ENCODE measurements around the gene MRPL48.
"Not testable (repeated sequence)": the region's sequence is repeated elsewhere in the genome, so short reads cannot be mapped to it uniquely, and the experiment has no call there.

MRPL48 gene

DNA sequence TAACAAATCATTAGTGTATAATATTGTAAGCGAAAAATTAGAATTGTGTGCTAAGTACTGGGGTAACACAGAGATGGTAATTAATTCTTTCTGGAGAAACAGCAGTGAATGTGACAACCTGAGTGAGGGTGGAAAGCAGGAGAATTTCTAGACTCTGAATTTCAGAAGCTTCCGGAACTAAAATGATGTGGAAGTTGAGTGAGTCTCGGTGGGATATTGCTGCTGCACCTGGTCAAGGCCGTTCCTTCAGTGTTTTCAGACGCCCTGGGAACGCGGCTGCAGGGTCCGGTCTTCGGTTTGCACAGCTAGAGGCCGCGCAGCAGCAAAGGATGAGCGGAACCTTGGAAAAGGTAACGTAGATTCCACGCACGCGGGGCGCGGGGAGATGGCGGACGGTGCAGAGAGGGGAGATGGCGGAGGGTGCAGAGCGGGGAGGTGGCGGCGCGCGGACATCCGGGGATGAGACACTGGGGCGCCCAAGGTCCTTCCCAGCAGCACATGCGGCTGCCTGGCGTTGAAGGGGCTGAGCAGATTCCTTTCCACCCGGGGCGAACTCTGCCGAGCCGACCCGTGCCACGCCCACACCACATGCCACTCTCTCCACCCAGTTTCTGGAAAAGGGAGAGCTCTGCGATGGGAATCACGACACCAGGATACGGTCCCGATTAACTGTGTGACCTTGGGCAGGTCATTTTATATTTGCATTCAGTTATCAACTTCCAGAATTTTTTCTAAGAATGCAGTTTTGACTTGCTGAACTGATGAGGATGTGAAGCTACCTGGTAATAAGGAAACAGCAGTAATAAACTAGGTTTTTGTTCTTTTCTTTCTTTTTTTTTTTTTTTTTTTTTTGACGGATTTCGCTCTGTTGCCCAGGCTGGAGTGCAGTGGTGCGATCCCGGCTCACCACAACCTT, at the start of gene MRPL48:
TSS of gene MRPL48 (plus strand) at position 232 of the 916 bp plus-strand sequence. CDS start at position 330, 98 bp downstream.
- DNase-seq (ENCODE audit: low read depth, low spot score) = peak; percentile 87

DNA sequence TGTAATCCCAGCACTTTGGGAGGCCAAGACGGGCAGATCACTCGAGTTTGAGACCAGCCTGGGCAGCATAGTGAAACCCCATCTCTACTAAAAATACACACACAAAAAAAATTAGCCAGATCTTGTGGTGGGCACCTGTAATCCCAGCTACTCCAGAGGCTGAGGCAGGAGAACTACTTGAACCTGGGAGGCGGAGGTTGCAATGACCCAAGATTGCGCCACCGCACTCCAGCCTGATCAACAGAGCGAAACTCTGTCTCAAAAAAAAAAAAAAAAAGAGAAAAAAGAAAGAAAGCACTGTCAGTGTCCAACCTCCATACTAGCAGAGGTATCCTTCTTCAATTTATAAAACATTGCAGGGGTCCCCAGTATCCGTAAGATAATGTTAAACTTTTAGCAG, 44.6 kb upstream of the MRPL48 start:
- no peak for DNase-seq (ENCODE audit: low read depth, low spot score)

DNA sequence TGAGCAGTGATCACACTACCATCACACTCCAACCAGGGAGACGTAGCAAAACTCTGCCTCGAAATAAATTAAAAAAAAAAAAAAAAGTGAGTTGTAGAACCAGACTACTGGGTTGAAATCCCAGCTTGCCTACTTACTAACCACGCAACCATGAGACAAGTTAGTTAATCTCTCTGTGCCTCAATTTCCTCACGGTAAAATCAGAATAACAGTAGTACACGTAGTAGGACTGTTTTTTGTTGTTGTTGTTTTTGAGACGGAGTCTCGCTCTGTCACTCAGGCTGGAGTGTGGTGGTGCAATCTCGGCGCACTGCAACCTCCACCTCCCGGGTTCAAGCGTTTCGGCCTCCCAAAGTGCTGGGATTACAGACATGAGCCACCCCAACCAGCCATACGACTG, 41.0 kb upstream of the MRPL48 start:
- no peak for DNase-seq (ENCODE audit: low read depth, low spot score)

DNA sequence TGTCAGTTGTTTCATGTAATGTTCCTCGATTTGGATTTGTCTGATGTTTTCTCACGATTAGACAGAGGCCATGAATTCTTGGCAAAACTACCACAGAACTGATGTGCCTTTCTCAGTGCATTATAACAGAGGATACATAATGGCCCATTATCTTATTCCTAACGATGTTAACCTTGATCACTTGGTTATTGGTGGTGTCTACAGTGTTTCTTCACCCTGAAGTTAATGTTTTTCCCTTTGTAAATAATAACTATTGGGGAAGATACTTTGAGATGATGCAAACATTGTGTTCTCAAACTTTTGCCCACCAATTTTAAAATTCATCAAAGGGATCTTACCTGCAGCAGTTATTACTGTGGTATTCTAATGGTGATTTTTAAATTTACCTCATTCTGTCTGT, 39.9 kb upstream of the MRPL48 start:
- no peak for DNase-seq (ENCODE audit: low read depth, low spot score)

DNA sequence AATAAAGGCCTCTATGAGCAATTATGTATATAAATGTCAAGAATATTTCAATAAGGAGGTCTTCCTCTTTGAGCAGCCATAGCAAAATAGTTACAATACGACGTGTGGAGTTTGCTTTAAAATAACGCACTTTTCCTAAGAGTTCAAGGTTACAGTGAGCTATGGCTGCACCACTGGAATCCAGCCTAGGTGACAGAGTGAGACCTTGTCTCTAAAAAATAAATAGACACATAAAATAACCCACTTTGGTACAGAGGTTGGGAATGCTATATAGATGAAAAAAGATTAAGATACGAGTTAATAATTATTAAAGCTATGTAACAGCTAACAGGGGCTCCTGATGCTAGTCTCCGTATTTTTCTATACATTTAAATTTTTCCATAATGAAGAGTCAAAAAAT, 39.4 kb upstream of the MRPL48 start:
- DNase-seq (ENCODE audit: low read depth, low spot score) = no peak

DNA sequence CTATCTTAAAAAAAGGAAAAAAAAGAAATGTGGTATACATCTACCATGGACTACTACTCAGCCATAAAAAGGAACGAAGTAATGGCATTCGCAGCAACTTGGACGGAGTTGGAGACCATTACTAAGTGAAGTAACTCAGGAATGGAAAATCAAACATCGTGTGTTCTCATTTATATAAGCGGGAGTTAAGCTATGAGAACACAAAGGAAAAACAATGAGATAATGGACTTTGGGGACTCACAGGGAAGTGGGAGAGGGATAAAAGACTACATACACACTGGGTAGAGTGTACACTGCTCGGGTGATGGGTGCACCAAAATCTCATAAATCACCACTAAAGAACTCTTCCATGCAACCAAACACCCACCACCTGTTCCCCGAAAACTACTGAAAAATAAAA, 38.6 kb upstream of the MRPL48 start:
- DNase-seq (ENCODE audit: low read depth, low spot score) = no peak

DNA sequence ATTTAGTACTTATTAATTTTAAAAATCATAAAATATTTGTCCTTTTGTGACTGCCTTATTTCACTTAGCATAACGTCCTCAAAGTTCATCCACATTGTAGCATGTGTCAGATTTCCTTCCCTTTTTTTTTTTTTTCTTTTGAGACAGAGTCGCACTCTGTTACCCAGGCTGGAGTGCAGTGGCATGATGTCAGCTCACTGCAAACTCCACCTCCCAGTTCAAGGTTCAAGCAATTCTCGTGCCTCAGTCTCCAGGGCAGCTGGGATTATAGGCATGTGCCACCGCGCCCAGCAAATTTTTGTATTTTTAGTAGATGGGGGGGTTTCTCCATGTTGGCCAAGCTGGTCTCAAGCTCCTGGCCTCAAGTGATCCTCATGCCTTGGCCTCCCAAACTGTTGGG, 37.4 kb upstream of the MRPL48 start:
- DNase-seq (ENCODE audit: low read depth, low spot score) = no peak

DNA sequence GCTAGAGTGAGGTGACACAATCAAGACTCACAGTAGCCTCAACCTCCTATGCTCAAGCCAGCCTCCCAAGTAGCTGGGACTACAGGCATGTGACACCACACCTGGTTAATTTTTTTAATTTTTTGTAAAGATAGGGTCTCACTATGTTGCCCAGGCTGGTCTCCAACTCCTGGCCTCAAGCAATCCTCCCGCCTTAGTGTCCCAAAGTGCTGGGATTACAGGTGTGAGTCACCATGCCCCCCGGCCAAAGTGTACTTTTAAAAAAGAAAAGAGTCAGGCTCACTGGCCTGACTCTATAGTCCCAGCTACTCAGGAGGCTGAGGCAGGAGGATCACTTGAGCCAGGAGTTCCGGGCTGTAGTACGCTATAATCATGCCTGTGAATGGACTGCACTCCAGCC, 36.8 kb upstream of the MRPL48 start:
- not testable (repeated sequence) for DNase-seq (ENCODE audit: low read depth, low spot score)

DNA sequence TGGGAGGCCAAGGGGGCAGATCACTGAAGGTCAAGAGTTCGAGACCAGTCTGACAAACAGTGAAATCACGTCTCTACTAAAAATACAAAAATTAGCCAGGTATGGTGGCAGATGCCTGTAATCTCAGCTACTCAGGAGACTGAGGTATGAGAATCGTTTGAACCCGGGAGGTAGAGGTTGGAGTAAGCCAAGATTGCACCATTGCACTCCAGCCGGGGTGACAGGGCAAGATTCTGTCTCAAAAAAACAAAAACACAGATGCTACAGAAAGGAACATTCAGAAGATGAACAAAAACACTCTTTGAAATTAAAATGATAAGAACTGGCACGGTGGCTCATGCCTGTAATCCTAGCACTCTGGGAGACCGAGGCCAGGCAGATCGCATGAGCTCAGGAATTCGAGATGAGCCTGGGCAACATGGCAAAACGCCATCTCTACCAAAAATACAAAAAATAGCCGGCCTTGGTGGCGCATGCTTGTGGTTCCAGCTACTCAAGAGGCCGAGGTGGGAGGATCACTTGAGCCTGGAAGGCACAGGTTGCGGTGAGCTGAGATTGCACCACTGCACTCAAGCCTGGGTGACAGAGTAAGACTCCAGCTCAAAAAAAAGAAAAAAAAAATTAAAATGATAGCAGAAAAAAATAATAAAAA, 35.3 kb upstream of the MRPL48 start:
- no peak for DNase-seq (ENCODE audit: low read depth, low spot score)

DNA sequence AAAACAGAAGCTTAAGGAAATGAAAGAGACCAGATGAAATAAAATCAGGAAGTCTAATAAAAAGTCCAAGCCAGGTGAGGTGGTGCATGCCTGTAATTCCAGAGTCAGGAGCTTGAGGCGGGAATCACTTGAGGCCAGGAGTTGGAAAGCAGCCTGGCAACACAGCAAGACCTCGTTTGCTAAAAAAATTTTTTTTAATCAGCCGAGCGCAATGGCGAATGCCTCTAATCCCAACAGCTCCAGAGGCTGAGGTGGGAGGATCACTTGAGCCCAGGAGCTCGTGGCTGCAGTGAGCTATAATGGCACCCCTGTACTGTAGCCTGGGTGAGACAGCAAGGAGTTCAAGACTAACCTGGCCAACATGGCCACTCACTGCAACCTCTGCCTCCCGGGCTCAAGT, 34.8 kb upstream of the MRPL48 start:
- DNase-seq (ENCODE audit: low read depth, low spot score) = no peak

DNA sequence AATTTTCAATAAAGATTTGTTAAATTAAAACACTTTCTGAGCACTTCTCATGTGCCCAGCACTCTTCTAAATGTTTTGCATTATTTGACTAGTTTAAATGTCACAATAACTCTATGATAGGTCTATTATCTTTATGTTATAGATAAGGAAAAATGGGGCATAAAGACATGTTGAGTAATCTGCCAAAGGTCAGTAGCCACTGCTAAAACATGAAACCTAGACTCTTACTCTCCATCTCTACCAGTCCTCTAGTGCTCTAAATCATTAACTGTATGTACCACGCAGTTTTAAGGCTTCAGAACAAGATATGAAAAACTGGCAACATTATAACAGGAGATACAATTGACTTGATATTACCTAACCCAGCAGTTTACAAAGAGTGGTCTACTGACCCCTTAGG, 33.7 kb upstream of the MRPL48 start:
- DNase-seq (ENCODE audit: low read depth, low spot score) = no peak

DNA sequence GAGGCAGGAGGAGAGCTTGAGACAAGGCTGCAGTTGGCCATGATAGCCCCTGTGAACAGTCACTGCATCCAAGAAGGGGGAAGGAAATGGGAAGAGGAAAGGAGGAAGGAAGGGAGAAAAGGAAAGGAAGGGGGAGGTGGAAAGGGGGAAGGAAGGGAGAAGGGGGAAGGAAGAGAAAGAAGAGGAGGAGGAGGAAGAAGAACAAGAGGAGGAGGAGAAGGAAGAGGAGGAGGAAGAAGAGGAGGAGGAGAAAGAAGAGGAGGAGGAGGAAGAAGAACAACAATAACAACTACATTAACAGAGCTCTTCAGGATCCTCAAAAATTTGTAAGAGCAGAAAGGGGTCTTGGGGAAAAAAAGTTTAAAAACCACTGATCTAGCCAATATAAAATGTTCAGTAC, 32.0 kb upstream of the MRPL48 start:
- no peak for DNase-seq (ENCODE audit: low read depth, low spot score)

DNA sequence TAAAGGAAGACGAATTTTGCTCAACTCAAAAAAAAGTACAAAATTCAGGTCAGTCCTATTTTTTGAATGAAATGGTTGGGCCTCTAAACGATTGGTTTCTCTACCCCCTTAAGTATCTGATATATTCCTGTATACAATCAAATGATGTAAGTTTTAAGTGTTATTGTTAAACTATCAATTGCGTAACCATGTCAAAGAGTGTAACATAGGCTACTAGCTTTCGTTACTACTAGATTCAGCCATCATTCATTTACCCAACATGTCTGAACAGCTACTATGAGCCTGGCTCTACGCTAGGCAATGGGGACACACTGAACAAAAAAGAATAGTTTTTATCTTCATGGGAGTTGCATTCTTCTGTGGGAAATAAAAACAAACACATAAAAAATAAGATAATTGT, 30.1 kb upstream of the MRPL48 start:
- DNase-seq (ENCODE audit: low read depth, low spot score) = no peak

DNA sequence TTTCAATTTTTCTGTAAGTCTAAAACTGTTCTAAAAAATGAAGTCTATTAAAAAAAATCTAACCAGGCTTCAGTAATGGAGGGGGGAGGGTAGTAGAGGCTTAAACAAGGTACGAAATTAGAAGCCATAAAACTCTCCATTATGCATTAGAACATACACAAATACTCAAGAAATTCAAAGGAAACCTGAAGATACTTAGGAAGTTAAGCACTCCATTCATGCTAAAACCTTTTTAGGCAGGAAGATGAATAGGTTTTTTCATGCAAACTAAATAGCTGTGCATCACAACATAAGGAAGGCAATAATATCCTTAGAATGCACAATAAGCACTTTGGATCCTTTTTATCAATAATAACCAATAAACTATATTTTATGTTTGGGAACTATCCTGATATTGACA, 29.2 kb upstream of the MRPL48 start:
- DNase-seq (ENCODE audit: low read depth, low spot score) = no peak

DNA sequence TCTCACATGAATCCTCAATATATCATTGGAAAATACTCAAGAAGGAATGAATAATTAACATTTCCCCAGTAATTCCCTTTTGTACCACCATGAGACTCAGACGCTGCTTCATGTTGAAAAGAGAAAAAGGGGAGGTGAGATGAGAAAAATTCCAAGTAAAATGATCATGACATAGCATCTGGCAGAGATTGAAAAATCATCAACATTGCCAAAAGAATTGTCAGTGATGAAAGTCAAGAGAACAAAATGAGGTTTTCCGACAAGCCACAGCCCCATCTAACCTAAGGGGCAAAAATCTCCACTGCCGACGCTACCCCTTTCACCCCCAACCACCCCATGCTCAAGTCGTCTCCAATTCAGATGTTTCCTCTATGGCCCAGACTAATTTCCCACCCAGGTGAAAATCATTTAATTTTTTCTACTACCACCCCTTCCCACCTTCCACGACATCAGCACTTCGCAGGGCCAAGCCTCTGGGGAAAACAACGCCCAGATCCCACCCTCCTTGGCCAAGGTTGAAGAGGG, 28.0 kb upstream of the MRPL48 start:
- DNase-seq (ENCODE audit: low read depth, low spot score) = no peak

DNA sequence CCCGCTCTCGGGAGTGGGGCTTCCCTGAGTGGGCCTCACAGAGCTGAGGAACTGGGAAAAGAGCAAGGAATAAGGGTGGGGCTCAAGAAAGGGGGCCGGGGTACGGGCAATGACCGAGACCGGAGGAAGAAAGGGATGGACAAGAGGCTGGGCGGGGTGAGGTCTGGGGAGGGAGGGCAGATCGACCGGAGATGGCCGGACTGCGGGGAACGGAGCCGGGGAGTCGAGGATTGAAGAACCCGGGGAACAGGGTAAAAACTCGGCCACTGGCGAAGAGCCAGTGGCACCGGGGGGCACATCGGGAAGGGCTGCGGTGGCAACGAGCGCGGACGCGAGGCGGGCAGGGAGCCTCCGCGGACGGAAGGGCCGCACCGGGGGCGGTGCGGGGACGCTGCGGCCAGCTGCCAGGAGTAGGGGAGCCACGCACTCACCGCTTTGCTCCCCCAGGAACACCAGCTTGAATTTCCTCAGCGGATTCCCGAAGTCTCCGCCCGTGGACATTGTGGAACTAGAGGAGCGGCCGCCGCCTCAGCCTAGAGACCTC, 27.5 kb upstream of the MRPL48 start:
- no peak for DNase-seq (ENCODE audit: low read depth, low spot score)

DNA sequence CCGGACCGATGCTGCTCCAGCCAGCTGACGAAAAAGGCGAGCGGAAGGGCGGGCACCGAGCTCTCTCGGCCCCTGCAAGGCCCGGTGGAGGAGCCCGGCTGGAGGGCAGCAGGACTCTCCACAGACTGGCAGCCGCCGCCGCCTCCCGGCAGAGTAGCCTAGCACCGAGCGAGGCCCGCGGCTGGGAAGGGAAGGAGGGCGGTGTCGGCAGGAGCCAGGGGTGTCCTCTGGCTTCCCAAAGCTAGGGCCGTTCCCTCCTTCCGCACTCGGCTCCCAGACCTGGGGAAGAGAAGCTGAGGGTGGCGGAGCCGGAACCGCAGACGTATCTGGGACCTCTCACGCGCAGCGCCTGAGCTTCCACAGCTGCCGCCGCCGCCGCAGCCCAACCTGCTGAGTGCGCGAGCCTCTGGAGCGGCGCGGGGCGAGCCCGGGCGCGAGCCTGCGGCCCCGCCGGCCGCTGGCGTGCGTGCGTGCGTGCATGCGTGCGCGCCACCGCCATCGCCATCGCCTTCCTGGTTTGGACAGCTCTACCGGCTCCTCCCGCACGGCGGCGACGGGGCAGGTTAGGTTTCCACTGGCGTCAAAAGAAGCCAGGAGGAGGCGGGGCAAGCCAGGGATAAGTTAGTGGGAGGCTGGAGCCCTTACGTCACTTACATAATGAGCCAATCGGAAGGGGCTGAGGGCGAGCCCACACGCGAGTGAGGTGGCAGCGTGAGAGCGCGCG, 26.8 kb upstream of the MRPL48 start, which contains the start of gene RAB6A:
TSS of gene RAB6A (minus strand) at position 396 of the 724 bp plus-strand sequence. CDS start 439 bp downstream, outside the sequence.
- DNase-seq (ENCODE audit: low read depth, low spot score) = peak; percentile 100

DNA sequence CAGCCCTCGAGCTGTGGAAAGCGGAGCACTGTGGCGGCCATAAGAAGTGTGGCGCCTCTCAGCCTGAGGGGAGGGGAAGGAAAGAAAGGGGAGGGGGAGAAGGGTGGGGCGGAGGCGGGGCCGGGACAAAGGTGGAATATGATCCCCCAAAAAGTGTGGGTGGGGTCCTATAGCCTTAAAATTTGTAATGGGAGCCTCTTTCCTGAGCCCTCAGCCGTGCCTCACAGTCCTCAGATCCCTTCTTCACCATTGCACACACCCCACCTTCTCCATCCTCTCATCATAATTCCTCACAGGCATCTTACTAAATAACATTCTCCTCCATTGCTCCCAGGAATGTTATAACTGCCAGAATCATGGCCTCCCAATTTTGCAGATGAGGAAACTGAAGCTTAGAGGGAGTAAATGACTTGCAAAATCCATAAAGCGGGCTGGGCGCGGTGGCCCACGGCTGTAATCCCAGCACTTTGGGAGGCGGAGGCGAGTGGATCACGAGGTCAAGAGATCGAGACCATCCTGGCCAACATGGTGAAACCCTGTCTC, 26.2 kb upstream of the MRPL48 start:
- DNase-seq (ENCODE audit: low read depth, low spot score) = no peak

DNA sequence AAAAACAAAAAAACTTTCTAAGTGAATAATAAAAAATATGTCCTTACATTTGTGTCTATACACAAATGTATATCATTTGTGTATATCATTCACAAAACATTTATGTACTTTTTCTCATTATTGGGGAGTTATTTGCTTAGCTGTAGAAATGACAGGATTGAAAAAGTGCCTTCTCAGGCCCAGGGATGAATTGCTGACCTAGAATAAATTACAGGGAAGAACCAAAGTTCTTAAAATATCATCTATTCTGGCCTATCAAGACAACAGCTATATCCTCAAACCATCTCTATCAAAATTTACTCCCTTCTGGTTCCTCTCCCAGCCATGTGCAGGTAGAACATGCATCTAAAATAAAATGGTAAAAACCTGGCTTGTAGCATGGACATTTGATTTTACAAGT, 24.9 kb upstream of the MRPL48 start:
- DNase-seq (ENCODE audit: low read depth, low spot score) = no peak

DNA sequence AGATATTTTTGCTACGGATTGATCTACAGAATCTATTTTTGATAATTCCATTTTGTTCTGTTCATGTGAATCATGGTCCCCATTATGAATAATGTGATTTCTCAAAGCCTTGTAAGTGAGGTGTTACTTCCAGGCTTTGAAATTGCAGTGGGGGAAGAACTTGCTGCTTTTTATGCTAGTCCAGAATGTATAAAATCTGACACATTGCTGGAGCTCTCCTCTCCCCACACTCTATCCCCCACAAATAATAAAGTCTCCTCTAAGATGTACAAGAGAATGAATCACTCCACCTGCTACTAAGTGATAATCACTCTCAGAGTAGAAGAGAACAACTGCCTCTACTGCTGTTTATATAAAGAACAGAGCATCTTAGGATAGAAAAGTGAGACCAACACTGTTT, 20.9 kb upstream of the MRPL48 start:
- DNase-seq (ENCODE audit: low read depth, low spot score) = no peak

DNA sequence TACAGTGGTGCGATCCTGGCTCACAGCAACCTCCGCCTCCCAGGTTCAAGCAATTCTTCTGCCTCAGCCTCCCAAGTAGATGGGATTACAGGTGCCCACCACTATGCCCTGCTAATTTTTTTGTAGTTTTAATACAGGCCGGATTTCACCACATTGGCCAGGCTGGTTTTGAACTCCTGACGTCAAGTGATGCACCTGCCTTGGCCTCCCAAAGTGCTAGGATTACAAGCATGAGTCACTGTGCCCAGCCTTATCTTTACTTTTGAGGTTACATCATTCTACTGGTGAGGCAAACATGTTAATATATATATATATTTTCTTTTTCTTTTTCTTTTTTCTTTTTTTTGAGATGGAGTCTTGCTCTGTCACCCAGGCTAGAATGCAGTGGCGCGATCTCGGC, 16.9 kb upstream of the MRPL48 start:
- DNase-seq (ENCODE audit: low read depth, low spot score) = not testable (repeated sequence)

All from smooth muscle cell of the brain vasculature (primary cell).